GM12872 (cell line): ENCODE results near the gene TRAF3.

Source experiments
- CTCF ChIP-seq: IDR thresholded peaks from 3 replicates; pipeline ENCODE4 v1.5.1; 2011; ENCODE audit warnings: low read depth, mild to moderate bottlenecking, low read length, moderate library complexity; ENCODE audit not compliant: insufficient read depth

TRAF3 gene

GRCh38 chr14:102927346-102927877 lies 150.2 kb downstream of the TRAF3 start:
- TF ChIP-seq CTCF, result no peak

- no peak for TF ChIP-seq CTCF
Measured at GRCh38 chr14:102927878-102928411, 150.7 kb downstream of the TRAF3 start.

GRCh38 chr14:102928412-102929240 lies 151.4 kb downstream of the TRAF3 start:
- TF ChIP-seq CTCF, result no peak

GRCh38 chr14:102929241-102930137 lies 152.2 kb downstream of the TRAF3 start:
- no peak for TF ChIP-seq CTCF

GRCh38 chr14:102930138-102930752 lies 153.0 kb downstream of the TRAF3 start:
- no peak for TF ChIP-seq CTCF

GRCh38 chr14:102930753-102931579 lies 153.7 kb downstream of the TRAF3 start:
- TF ChIP-seq CTCF, result no peak
